ENCODE measurements around the gene UBAP2L.

The UBAP2L gene, protein sequence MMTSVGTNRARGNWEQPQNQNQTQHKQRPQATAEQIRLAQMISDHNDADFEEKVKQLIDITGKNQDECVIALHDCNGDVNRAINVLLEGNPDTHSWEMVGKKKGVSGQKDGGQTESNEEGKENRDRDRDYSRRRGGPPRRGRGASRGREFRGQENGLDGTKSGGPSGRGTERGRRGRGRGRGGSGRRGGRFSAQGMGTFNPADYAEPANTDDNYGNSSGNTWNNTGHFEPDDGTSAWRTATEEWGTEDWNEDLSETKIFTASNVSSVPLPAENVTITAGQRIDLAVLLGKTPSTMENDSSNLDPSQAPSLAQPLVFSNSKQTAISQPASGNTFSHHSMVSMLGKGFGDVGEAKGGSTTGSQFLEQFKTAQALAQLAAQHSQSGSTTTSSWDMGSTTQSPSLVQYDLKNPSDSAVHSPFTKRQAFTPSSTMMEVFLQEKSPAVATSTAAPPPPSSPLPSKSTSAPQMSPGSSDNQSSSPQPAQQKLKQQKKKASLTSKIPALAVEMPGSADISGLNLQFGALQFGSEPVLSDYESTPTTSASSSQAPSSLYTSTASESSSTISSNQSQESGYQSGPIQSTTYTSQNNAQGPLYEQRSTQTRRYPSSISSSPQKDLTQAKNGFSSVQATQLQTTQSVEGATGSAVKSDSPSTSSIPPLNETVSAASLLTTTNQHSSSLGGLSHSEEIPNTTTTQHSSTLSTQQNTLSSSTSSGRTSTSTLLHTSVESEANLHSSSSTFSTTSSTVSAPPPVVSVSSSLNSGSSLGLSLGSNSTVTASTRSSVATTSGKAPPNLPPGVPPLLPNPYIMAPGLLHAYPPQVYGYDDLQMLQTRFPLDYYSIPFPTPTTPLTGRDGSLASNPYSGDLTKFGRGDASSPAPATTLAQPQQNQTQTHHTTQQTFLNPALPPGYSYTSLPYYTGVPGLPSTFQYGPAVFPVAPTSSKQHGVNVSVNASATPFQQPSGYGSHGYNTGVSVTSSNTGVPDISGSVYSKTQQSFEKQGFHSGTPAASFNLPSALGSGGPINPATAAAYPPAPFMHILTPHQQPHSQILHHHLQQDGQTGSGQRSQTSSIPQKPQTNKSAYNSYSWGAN

DNA sequence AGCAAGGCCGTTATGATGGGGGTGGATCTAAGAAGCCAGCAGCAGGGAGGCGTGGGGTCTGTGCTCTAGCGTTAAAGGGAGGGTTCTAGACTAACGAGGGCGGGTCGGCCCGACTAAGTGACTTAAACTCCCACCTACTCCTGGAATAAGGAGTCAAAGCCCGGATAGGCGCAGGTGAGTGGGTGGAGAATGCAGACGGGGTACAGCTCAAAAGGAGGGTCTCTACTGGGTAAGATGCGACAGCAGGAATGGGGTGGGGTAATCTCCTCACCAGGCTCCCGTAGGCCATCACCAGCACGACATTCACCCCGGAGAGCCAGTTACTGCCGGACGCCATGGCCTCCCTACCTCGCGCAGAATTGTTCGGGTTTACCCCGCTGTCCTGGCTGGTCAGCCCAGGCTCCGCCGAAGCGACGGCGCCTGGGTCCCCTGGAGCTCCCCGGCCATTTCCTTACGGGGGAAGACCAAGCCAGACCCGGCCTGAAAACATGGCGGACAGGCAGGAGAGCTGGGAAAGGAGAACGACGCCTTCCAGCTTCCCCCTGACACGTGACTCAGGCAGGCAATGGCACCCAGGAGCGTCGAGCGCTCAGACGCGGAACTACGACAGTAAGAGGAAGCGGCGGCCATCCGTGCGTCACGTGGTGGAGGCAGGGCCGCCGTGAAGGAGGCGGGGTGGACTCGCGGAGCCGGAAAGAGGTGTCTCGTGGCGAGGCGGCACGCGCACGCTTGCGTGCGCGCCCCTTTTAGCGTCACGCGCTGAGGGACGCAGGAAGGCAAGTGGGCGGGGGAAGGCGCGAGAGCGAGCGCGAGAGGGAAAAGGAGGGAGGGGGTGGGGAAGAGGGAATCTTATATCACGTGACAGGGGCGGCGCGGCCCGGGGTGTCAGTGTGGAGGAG lies at the start of gene UBAP2L:
UBAP2L (plus strand) TSS at position 885 of the 899 bp plus-strand sequence. CDS start 4,169 bp downstream, outside the sequence.
- DNase-seq: peak; percentile 98

DNA sequence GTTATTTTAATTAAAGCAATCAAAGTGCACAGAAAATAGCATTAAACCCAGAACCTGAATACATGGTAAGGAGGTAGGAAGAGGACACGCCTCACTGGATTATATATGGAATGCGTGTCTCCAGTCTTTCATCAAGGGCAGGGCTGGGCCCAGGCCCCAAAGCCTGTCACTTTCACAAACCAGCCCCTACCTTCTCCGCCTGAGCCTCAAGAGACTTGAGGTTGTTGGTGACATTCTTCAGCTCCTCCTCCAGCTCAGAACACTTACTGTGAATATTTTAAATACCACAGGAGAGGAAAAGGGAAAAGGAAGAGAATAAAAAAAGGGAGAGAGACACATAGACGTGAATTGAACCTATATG lies 49.6 kb upstream of the UBAP2L start:
- no peak for DNase-seq

DNA sequence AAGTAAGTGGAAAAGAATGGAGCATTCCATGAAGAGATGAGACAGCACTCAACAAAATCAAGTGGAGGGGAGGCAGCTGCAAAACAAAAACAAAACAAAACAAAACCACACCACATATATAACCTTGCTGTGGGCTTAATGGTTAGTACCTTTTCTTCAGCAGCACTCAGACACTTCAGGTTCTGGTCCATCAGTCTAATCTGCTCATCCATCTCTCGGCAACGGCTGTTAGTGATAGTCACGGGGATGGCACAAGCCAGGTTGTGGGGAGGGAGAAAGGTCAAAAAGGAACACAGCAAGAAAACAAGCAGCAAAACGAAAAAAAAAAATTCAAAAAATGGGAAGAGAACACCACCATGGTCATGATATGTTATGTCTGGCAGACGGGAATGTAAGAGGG lies 48.9 kb upstream of the UBAP2L start:
- no peak for DNase-seq

DNA sequence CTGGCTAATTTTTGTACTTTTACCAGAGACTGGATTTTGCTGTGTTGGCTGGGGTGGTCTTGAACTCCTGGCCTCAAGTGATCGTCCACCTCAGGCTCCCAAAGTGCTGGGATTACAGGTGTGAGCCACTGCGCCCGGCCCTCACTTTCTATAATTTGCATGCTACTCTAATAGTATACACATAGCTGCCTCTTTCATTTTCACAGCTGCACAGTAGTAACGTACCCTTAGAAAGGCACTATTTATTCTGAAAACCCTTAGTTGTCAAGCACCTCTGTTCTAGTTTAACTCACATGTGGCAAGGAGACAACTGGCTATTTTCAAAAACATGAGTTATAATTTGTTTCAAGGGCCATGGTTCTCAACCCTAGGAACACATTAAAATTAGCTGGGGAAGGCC lies 46.1 kb upstream of the UBAP2L start:
- no peak for DNase-seq

DNA sequence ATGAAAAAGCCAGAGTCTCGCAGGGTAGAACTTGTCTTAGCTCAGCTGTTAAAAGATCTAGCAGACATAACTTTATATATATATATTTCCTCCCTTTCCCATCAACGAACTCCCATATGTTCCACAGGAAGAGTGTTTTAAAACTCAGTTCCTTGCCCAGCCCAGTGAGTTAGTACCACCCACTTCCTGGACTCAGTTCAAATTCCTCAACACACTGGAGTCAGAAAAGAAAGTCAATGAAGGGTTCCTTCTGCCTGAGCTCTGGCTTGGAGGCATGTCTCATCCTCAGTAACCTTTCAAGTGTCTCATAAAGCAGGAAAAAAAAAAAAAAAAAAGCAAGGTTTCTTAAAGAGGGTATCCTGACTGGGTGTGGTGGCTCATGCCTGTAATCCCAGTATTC lies 44.4 kb upstream of the UBAP2L start:
- DNase-seq: no peak

DNA sequence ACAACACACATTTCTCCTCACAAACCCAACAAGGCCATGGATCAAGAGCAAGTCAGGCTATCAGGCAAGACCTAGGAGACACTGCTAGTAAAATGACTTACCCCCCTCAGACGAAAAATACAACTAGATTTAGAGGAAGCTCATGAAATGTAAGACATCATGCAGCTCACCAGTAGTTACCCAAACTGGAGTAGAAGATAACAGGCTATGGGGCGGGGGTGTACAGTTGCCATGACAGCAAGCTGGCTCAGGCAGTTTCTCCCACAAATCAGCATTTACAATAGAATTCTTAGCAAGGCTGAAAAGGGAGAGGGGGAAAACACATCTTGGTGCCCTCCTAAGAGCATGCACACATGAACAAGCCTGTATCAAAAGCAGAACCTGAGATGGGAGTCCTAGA lies 42.7 kb upstream of the UBAP2L start:
- DNase-seq: peak; percentile 23

DNA sequence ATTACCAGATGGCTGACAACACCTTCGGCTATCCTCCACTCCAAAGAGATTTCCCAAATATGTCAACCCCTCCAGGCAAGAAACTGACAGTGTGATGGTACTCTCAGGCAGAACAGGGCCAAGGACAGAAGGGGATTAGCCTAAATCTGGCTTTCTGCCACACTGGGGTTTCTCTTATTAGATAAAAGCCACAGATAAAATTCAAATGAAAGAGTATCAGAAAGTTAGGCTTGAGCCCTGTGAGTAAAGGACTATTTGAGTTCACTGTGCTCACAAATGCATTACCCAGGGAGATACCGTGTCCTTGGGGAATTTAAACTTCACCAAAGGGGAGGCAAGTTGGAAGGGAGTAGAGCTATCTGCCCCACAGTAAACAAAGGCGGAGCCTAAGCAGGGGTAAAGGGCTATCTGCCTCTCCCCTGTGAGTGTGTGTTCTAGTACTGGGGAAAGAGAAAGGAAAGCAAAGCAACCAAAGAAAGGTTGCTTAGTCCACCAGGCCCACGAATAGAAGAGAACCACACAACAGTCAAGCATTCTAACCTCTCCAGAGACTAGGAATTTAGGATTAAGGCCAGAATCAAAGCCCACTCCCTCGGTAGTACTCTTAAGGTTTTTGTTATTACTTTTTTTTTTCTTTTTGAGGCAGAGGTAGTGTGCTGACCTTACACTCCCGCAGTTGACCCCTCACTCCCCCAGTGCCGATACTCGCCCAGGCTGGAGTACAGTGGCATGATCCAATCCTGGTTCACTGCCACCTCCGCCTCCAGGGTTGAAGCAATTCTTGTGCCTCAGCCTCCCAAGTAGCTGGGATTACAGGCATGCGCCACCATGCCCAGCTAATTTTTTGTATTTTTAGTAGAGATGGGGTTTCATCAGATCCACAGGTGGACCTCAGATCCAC lies 41.6 kb upstream of the UBAP2L start:
- DNase-seq: no peak

DNA sequence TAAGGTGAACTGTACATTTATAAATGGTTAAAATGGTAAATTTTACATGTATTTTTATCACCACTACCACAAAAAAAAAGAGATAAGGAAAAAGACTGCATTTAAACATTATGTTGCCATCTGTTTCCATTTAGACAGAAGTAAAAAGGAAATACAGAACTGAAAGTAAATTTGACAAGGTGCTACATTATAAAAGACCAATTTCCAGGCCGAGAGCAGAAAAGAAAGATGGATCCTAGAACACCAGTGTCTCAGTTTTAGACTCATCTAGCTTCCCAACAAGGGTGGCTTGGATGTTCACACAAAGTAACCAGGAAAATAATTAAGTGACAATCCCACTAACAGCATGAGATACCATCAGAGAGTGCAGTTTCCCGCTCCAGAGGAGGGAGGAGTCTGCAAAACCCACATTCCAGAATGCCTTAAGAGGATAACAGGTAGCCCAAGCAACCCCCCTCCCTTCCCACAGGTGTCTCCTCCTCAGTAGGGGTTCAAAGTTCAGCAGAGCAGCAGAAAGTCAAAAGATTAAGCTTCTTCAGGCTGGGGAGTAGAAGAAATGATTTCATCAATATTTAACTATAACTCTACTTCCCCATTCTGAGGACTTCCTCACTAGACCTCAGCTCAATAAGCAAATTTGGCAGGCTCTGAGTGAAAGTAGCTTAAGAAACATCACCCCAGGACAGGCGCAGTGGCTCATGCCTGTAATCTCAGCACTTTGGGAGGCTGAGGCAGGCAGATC lies 40.6 kb upstream of the UBAP2L start:
- no peak for DNase-seq

DNA sequence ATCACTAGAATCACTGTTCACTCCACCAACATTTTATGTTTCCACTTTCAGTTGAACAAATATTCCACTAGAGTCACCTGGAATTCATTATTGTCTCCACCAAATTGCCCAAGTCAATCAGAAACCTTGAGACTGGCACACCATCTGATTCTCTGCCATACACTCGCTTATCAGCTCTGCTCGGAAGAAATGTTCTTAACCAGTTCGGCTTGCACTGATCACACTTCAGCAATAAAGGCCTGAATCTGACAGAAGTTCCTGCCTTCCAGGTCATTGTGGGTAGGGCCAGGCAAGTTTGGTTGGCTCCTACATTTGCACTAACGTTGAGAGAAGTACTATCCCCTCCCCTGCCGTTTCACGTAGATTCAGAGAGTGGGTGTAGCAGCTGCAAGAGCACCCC lies 38.8 kb upstream of the UBAP2L start:
- DNase-seq: no peak

DNA sequence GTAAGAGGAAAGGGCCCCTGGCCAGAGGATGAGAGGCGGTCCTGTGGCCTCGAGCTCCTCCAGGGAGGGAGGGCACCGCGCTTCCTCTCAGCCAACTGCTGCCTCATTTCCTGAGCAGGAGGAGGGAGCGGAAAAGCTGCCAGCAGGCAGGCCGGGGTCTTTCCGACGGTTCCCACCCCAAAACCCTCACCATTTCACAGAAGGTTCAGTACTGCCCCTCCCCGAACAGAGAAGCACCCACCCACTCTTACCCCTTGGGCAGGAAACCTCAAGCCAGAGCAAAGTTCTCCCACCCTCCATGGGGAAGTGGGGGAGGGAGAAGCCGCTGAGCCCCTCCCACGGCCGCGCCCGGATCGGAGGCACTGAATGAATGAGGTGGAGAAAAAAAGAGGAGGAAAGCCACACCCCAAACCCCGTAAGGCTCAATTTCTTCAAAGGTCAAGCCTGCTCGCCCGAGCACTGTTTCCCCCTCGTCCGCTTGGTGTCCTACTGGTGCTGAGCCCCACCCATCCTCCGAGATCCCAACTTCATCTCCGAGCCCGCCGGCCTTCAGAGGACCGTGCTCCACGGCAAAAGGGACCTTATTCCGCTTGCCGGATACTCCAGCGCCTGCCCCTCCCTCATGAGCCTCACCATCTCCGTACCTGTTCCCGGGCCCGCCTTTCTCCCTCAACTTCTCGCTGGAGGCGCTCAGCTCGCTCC lies 38.3 kb upstream of the UBAP2L start:
- peak; percentile 81 for DNase-seq

DNA sequence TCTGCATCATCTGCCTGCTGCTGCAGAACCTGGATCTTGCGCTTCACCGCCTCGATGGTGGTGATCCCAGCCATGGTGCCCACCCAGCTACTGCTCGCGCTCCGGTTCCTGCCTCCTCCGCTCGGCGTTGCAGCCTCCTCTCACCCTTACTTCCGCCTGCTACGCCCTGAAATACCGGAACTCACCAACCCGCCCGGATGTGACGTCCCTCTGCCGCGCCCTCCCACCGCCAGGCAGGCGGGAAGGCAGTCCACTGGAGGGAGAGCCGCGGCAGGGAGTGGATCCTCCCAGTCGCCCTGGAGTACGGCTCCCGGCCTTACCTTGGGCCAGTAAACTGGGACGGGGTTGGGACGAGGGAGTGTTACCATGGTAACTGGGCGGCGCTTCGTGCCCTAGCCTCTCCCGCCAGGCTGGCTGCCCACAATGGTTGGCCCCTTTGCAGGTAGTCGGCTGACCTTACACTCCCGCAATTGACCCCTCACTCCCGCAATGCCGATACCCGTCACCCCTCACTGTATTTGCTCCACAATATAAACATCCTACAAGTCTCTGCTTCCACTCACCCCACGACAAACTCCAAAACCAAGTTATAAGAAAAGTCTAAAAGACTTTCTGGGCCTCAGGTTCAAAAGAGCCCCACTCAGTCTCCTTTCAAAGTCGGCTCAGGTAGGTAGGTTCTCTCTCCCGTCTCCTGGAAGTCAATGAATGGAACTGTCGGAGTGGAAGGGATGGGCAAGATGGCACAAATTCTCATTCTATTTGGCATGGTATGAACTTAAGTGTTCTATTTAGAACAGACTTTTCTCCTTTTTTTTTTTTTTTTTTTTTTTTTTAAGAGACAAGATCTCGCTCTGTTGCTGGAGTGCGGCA lies 37.5 kb upstream of the UBAP2L start:
- peak; percentile 95 for DNase-seq

DNA sequence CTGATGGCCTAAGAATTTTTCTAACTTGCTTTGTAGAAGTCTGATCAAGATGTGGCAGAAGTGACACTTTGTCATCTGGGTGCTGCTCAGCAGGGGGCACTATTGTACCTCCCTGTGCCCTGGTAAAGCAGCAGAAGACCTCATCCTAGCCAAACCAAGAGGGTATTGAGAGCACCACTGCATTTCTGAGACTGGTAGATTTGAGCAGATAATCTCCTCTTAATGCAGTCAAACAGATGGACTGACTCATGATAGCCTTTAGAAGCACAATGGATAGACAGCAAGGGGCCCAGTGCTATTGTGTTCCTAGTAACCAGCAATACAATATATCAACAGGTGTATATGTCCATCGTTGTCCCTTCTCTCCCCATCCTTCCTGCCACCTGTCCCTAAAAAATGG lies 34.6 kb upstream of the UBAP2L start:
- DNase-seq: peak; percentile 76

DNA sequence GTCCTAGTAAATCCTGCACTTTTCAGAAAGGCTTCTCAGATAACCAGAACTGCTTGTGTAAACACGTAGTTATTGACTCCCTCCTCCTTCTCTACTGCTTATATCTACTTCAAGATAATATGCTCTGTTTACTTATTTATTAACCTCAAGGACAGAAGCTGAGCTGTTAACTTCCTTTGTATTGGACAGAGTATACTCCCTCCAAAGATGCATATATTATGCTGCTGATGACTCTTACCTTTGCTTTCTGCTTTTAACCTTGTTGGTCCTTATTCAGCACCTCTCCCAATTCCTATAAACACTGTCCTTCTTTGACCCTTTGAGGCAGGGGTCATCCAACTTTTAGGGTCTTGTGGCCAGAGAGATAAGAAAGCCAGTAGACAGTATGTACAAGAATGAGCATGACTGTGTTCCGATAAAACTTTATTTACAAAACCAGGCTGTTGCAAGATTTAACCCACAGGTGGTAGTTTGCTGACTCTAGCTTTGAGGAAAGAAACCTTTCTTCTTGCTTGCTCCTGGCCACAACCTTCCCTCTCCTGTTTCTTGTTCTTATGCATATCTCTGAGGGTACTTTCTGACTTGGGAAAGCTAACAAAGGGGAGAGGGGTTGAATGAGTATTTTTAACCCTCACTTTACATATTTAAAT lies 33.8 kb upstream of the UBAP2L start:
- no peak for DNase-seq

DNA sequence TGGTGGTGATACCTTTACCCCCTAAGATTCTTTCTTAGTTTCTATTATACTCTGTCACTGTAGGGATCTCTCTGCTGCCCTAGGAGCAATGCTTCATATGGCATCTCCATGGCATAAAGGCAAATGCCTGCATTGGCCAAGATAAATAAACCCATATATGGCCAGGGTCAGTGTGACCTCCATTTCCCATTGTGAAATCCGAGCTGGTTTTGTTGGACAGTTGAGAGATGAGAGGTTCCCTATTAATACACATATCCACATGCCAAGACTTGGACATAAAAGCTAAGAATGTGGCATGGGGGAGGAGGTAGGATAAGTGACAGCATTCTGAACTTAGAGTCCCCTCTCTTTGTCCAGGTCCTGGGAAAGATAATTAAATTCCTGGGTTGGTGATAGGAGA lies 30.2 kb upstream of the UBAP2L start:
- DNase-seq: no peak

DNA sequence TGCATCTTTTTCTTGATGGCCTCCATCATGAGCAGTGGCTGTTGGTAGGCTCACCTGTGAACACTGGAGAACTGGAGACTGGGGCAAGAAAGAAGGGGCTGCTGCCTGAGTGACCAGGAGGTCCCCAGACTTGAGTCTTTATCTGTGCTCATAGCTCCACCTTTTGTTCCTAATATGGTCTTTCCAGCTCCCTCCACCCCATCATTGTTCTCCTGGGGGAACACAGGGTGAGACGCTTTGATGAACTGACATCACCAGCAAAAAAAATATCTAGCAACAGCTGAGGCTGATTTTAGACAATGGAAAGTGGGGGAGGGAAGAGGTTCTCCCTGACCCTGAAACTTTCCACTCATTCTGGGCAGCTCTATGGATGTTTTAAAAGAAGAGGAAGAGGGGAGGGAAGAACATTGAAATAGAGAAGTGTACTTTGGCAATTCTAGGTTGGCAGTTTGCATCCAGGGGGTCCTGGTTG lies 28.7 kb upstream of the UBAP2L start, which contains the start of gene TPM3:
TPM3 (minus strand) TSS at position 111 of the 472 bp plus-strand sequence; CDS start at position 29, 82 bp downstream.
- DNase-seq: no peak

DNA sequence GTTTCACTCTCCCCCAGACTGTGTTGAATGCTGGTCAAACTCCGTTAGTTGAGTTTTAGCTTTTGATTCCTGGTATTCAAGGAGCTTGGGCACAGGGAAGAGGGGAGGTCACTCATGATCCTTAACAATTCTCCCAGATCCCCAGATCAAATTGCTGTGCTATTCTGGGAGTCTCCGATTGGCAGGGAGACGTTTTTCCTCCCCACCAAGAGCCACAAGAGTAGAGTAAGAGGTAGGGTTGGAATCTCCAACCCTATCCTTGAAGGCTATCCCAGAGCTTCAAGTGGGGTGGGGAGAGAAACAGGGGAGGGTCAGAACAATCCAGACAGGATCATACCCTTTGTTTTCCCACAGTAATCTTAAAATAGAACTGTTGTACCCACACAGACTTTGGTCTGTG lies 28.3 kb upstream of the UBAP2L start:
- no peak for DNase-seq

DNA sequence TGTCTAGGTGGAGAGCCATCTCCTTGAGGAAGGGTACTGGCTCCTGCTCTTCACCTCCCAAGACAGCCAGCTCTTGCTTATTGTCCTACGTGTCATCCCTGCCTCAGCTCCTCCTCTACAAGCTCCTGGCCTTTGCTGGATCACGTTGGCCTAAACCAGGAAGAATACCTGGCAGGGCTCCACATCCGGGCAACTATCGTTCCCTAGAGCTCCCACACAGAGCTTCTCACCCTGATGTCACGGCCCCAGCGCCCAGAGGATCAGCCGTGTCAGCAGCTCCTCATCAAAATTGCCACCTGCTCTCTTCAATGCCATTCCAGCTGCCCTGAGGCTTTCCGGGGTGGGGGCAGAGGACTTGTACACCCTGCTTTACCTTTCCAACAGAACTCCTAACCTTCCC lies 26.9 kb upstream of the UBAP2L start:
- no peak for DNase-seq

Data from stimulated activated CD4-positive, alpha-beta T cell treated with anti-CD3 and anti-CD28 coated beads, Interleukin-4, amount 100 ng/mL, for 24 hours (primary cell).